Choroid plexus epithelial cell (primary cell): ENCODE measurements around the gene GPR35.

Source experiments
- DNase-seq: peaks from one replicate; pipeline ENCODE4 v3.0.0-alpha.2; 2010; ENCODE audit warnings: low read depth
- H3K4me3 ChIP-seq: 2 replicates; pipeline ENCODE4 v1.5.1; 2011; ENCODE audit warnings: low read depth, mild to moderate bottlenecking, control low read depth, low read length, moderate library complexity
- TF ChIP-seq, protein P1 (sequence below): conservative IDR thresholded peaks from 2 replicates; pipeline ENCODE4 v1.5.1; 2011; ENCODE audit warnings: low read depth, mild to moderate bottlenecking, control low read depth, inconsistent platforms, low read length, moderate library complexity

The GPR35 gene

DNA sequence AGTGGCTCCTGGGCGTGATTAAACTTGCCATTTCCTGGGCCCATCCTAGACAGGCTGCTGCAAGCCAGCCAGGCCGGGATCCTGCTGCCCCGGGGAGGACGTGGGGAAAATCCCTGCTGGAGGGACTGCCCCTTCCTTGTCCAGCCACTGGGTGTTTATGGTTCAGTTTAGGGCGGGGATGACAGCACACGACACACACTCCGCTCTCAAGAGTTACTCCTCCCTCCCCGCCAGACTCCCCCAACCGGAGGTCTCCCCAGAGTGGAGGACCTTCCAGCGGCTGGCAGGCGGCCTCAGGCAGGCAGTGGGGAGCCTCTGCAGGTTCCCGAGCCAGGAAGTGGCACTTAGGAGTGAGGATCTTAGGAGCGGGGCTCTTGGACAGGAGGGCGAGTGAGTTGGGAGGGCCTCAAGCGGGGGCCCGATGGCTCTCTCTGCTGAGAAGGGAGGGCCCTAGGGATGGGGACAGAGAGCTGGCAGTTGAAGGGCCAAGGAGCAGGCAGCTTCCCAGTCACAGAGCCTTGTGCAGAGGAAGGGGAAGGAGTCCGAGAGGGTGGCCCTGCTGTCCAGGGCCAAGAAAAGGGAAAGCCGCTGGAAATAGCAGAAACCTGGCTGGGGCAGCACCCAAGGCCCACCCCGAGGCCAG is 5.7 kb upstream of the GPR35 start:
- TF ChIP-seq, protein P1, sequence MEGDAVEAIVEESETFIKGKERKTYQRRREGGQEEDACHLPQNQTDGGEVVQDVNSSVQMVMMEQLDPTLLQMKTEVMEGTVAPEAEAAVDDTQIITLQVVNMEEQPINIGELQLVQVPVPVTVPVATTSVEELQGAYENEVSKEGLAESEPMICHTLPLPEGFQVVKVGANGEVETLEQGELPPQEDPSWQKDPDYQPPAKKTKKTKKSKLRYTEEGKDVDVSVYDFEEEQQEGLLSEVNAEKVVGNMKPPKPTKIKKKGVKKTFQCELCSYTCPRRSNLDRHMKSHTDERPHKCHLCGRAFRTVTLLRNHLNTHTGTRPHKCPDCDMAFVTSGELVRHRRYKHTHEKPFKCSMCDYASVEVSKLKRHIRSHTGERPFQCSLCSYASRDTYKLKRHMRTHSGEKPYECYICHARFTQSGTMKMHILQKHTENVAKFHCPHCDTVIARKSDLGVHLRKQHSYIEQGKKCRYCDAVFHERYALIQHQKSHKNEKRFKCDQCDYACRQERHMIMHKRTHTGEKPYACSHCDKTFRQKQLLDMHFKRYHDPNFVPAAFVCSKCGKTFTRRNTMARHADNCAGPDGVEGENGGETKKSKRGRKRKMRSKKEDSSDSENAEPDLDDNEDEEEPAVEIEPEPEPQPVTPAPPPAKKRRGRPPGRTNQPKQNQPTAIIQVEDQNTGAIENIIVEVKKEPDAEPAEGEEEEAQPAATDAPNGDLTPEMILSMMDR = no peak

DNA sequence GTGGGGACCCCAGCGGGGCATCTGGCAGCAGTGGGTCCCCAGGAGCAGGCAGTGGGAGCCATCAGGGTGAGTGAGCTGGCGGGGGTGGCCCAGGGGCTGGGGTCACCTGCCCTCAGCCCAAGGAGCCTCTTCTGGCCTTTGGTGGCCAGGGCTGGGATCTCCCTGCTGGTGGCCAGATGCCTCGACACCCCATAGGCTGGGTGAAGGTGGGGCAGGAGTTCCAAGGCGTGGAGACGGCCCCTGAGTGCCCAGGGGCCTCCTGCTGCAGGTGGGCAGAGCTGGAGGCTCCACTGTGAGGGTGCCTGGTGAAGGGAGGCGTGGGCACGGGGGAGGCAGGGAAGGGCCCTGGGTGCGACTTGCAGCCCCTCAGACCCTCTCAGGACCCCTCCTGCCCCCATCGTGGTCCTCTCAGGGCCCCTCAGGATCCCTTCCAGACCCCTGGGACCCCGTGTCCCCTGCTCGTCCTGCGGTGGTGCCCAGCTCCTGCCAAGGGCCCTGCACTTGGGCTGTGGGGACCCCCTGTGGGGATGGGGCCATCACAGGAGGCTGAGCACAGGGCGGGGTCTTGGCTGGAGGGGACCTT is 5.0 kb upstream of the GPR35 start:
- TF ChIP-seq, protein P1 = no peak
- DNase-seq = no peak
- no peak overlapping the region for H3K4me3 ChIP-seq

More for the DNA sequence above, 5.7 kb upstream of the GPR35 start:
- no peak for DNase-seq
- H3K4me3 ChIP-seq = no peak overlapping the region

DNA sequence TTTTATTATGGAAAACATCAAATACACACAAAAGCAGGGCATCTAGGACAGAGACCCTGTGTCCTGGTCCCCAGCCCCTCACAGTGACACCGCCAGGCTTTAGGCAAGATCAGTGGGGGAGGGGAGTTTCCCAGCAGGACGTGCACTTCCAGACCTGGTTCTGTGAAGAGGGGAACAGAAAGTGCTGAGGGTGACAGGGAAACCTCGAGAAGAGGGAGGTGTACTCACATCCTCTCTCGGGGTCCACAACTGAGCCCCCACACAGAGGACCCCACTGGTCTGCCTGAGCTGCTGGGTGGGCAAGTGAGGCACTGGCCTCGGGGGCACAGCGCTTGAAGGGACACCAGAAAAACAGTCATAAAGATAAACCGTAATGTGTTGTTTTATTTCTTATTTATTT is 4.4 kb upstream of the GPR35 start:
- no peak for DNase-seq
- TF ChIP-seq, protein P1 = no peak
- H3K4me3 ChIP-seq = no peak overlapping the region

DNA sequence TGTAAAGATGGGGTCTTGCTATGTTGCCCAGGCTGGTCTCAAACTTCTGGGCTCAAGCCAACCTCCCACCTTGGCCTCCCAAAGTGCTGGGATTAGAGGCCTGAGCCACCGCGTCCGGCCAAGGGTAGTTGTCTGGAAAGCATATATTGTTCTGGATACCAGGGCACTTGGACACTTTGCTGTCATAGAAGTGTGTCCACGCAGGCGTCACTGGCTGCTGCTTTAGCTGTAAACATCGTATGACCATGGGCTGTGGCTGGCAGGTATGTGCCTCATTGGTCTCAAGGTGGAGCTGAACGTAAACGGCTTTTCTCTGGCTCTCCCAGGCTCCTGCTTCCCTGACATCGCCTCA is 3.2 kb upstream of the GPR35 start:
- TF ChIP-seq, protein P1 = no peak
- no peak overlapping the region for H3K4me3 ChIP-seq
- DNase-seq = no peak

DNA sequence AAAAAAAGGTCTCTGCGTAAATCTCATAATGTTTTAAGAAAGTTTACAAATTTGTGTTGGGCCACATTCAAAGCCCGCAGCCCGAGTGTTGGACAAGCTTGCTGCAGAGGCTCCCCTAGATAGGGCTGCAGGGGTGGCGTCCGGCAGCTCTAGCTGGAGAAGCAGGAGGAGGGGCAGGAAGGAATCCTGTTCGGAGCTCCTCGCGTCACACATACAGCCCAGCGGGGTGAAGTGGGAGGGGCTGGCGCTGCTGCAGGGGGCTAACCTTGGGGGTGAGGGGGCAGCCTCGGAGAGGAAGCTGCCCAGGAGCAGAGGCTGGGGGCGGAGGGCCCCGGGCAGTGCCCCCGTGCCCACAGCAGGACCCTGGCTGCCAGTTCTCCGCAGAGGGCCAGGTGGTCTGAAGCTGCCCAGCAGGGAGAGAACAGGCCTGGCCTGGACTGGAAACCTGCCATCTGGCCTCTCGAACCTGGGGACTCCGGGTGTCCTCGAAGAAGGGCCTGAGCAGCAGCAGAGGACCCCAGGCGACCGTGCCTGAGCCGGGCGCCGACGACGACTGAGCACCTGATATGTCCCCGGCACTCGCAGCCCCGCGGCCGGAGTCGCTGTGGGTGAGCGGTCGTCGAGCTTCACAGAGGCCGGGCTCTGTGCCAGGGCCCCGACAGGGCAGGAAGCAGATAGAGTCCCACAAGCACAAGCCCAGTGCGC is 2.6 kb upstream of the GPR35 start:
- TF ChIP-seq, protein P1 = peak; percentile 31
- peak; percentile 63 for DNase-seq
- H3K4me3 ChIP-seq = no peak overlapping the region

DNA sequence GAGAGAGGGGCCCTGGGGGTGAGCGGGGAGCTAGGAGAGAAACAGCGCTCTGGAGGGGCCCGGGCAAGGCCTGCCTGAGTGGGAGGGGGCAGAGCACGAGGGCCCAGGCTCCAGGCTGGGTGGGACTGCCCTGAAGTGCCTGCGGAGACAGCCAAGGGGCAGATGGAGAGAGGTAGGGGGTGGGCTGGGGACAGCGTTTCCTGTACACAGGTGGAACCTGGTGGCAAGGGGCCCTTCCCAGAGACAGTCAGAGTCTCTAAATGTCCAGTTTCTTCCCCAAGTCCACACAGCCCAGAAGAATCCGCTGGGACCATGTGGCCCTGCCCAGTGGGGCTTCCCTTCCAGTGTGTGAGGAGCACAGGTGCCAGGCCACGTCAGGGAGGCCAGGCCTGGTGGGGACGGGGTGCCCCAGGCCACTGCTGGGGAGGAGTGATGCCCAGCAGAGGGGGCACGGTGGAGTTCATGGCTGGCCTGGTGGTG is 1.7 kb upstream of the GPR35 start:
- no peak for DNase-seq
- TF ChIP-seq, protein P1 = no peak
- no peak overlapping the region for H3K4me3 ChIP-seq
